ENCODE measurements around the gene COQ9. TPM values are rescaled to one million over a fixed set of nuclear protein-coding genes. Genes with fewer than 3 reads are reported as not detected.
A peak's percentile ranks its signal among the peaks of the same experiment; 100 is the strongest.

Gene COQ9
- total RNA-seq, 1 donor = 40.0 TPM

GRCh38 chr16:57413733-57414132 lies 33.5 kb upstream of the COQ9 start:
- no peak for DNase-seq (ENCODE audit: low read depth)
- TF ChIP-seq, protein P1, sequence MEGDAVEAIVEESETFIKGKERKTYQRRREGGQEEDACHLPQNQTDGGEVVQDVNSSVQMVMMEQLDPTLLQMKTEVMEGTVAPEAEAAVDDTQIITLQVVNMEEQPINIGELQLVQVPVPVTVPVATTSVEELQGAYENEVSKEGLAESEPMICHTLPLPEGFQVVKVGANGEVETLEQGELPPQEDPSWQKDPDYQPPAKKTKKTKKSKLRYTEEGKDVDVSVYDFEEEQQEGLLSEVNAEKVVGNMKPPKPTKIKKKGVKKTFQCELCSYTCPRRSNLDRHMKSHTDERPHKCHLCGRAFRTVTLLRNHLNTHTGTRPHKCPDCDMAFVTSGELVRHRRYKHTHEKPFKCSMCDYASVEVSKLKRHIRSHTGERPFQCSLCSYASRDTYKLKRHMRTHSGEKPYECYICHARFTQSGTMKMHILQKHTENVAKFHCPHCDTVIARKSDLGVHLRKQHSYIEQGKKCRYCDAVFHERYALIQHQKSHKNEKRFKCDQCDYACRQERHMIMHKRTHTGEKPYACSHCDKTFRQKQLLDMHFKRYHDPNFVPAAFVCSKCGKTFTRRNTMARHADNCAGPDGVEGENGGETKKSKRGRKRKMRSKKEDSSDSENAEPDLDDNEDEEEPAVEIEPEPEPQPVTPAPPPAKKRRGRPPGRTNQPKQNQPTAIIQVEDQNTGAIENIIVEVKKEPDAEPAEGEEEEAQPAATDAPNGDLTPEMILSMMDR (IDR thresholded peaks at IDR 0.05; ENCODE audit: insufficient read depth, low read length) = no peak
- no peak overlapping the region for H3K4me3 ChIP-seq (ENCODE audit: low read depth, low read length)

GRCh38 chr16:57416084-57416483 lies 31.2 kb upstream of the COQ9 start:
- TF ChIP-seq, protein P1 (IDR thresholded peaks at IDR 0.05; ENCODE audit: insufficient read depth, low read length) = no peak
- no peak overlapping the region for H3K4me3 ChIP-seq (ENCODE audit: low read depth, low read length)
- no peak for DNase-seq (ENCODE audit: low read depth)

DNA sequence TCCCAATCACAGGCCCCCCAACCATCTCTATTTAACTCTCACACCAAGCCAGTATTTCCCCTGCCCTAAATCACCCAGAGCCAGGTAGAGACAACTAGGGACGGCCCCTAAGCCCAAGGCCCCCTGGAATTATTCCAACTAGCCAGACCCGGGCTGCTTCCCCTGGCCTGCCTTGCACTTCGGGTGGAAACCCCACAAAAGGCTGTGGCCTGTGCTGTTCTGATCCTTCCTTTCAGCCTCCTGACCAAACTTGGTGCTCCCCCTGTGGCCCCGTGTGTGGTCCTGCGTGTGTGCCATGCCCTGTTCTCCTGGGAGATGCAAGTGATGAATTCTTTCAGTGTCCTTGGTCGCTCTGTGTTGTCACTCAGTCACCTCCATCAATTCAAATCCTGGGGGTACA lies 27.8 kb upstream of the COQ9 start:
- TF ChIP-seq, protein P1 (IDR thresholded peaks at IDR 0.05; ENCODE audit: insufficient read depth, low read length) = no peak
- no peak for DNase-seq (ENCODE audit: low read depth)
- H3K4me3 ChIP-seq (ENCODE audit: low read depth, low read length) = no peak overlapping the region

GRCh38 chr16:57422026-57422944 lies 25.0 kb upstream of the COQ9 start:
- no peak overlapping the region for H3K4me3 ChIP-seq (ENCODE audit: low read depth, low read length)
- peak; percentile 79 for DNase-seq (ENCODE audit: low read depth)
- TF ChIP-seq, protein P1 (IDR thresholded peaks at IDR 0.05; ENCODE audit: insufficient read depth, low read length) = peak; percentile 85

GRCh38 chr16:57423152-57423551 lies 24.1 kb upstream of the COQ9 start:
- no peak overlapping the region for H3K4me3 ChIP-seq (ENCODE audit: low read depth, low read length)
- no peak for DNase-seq (ENCODE audit: low read depth)
- TF ChIP-seq, protein P1 (IDR thresholded peaks at IDR 0.05; ENCODE audit: insufficient read depth, low read length) = no peak

- DNase-seq (ENCODE audit: low read depth) = peak; percentile 29
- TF ChIP-seq, protein P1 (IDR thresholded peaks at IDR 0.05; ENCODE audit: insufficient read depth, low read length) = no peak
Observed at GRCh38 chr16:57424583-57424982, 22.7 kb upstream of the COQ9 start.

More at GRCh38 chr16:57424583-57424982, 22.7 kb upstream of the COQ9 start:
- H3K4me3 ChIP-seq (ENCODE audit: low read depth, low read length) = no peak overlapping the region
